HCT116 (cell line): ENCODE results near the gene FAXC. TPM values are rescaled to one million over a fixed set of nuclear protein-coding genes. Genes with fewer than 3 reads are reported as not detected.

ENCODE experiments used
- ATAC-seq: fragments of 200-7000 bp; cut with Tn5 transposase; 2 replicates; pipeline ENCODE4 v1.9.1; 2020; ENCODE audit warnings: mild to moderate bottlenecking, moderate library complexity
- BruUV-seq: library from RNA; stranded (reverse); fragments of 400-500 nt; replicated peaks from 2 replicates; lab custom pipeline; 2021; lab: Mats Ljungman, UMichigan
- CTCF ChIA-PET: fragments of 300-600 bp; sonication (Branson Sonifier 250); formaldehyde crosslinking; loops from one replicate; lab custom pipeline; 2021; ENCODE audit warnings: antibody characterized with exemption; lab: Charles Lee
- POLR2A ChIA-PET: fragments of 300-600, 350-600 bp; sonication (Branson Sonifier 250); formaldehyde crosslinking; loops from one replicate; lab custom pipeline; 2021; ENCODE audit warnings: antibody characterized with exemption; lab: Charles Lee
- RAD21 ChIA-PET, 2 experiments: fragments of 300-600 bp; sonication (Branson Sonifier 250); formaldehyde crosslinking; loops; one replicate each; lab custom pipeline; 2023; ENCODE audit warnings: low total read pairs in 2 of 2; ENCODE audit not compliant: uncharacterized antibody in 2 of 2, unreplicated experiment in 2 of 2, low non-redundant PET in 1 of 2; lab: Charles Lee
- DNase-seq: peaks from one replicate; pipeline ENCODE4 v3.0.0-alpha.2; 2010; ENCODE audit warnings: low read depth, low spot score
- H2AFZ ChIP-seq: fragments of 200-600 bp; shearing (Covaris generic), sonication (generic); 2 replicates; pipeline ENCODE4 v1.6.1; 2017; ENCODE audit warnings: low read depth, mixed run types, mixed read lengths, antibody characterized with exemption, low read length; ENCODE audit not compliant: poor library complexity, severe bottlenecking
- H3K27ac ChIP-seq: 2 replicates; pipeline ENCODE4 v1.5.1; 2012; ENCODE audit warnings: low read depth, low read length
- H3K27me3 ChIP-seq: fragments of 200-600 bp; sonication (generic); 2 replicates; pipeline ENCODE4 v1.6.1; 2016; ENCODE audit warnings: mixed run types, low read length, mixed read lengths; ENCODE audit not compliant: insufficient read depth
- H3K36me3 ChIP-seq, 2 experiments: fragments of 200-500 bp in 1 of 2; fragments of 200-600 bp in 1 of 2; sonication (Bioruptor generic) in 1 of 2; sonication (generic) in 1 of 2; 2 replicates each; pipeline versions ENCODE4 v1.5.1 to v1.6.1; 2014 to 2016; ENCODE audit warnings: low read length in 2 of 2, inconsistent platforms in 1 of 2, mixed read lengths in 1 of 2, mixed run types in 1 of 2; ENCODE audit not compliant: insufficient read depth in 2 of 2, control insufficient read depth in 1 of 2
- H3K4me1 ChIP-seq, 2 experiments: fragments of 200-600 bp in 1 of 2; sonication (generic) in 1 of 2; 2 replicates each; pipeline versions ENCODE4 v1.5.1 to v1.6.1; 2012 to 2017; ENCODE audit warnings: low read length in 2 of 2, inconsistent platforms in 1 of 2, mild to moderate bottlenecking in 1 of 2, mixed read lengths in 1 of 2, mixed run types in 1 of 2, moderate library complexity in 1 of 2; ENCODE audit not compliant: insufficient read depth in 2 of 2, control insufficient read depth in 1 of 2
- H3K4me2 ChIP-seq: fragments of 200-600 bp; sonication (generic); 2 replicates; pipeline ENCODE4 v1.6.1; 2017; ENCODE audit warnings: mixed run types, low read length, mixed read lengths
- H3K4me3 ChIP-seq, 2 experiments: fragments of 200-600 bp in 1 of 2; sonication (generic) in 1 of 2; replicated peaks in 1 of 2; 2 replicates each; pipeline ENCODE4 v1.5.1; 2011 to 2016; ENCODE audit warnings: low read length in 2 of 2, control low read depth in 1 of 2, low read depth in 1 of 2, mild to moderate bottlenecking in 1 of 2, mixed read lengths in 1 of 2, mixed run types in 1 of 2
- H3K79me2 ChIP-seq: fragments of 200-600 bp; sonication (generic); 2 replicates; pipeline ENCODE4 v1.6.1; 2017; ENCODE audit warnings: mild to moderate bottlenecking, mixed run types, low read length, moderate library complexity, mixed read lengths; ENCODE audit not compliant: insufficient read depth
- H3K9ac ChIP-seq: fragments of 200-600 bp; sonication (generic); 2 replicates; pipeline ENCODE4 v1.6.1; 2016; ENCODE audit warnings: low read length, mixed read lengths
- H3K9me2 ChIP-seq: fragments of 200-600 bp; sonication (generic), shearing (Covaris generic); 2 replicates; pipeline ENCODE4 v1.6.1; 2017; ENCODE audit warnings: mixed run types, mild to moderate bottlenecking, moderate library complexity; ENCODE audit not compliant: insufficient read depth
- H3K9me3 ChIP-seq, 2 experiments: fragments of 200-500 bp in 1 of 2; fragments of 200-600 bp in 1 of 2; sonication (Bioruptor generic) in 1 of 2; sonication (generic) in 1 of 2; 2 replicates each; pipeline ENCODE4 v1.6.1; 2014 to 2017; ENCODE audit warnings: low read length in 2 of 2, mixed read lengths in 2 of 2, inconsistent platforms in 1 of 2, low read depth in 1 of 2, mild to moderate bottlenecking in 1 of 2, mixed run types in 1 of 2, moderate library complexity in 1 of 2; ENCODE audit not compliant: control insufficient read depth in 1 of 2, insufficient read depth in 1 of 2
- H4K20me1 ChIP-seq: fragments of 200-600 bp; sonication (generic), shearing (Covaris generic); 2 replicates; pipeline ENCODE4 v1.6.1; 2017; ENCODE audit warnings: mixed run types, mild to moderate bottlenecking, moderate library complexity; ENCODE audit not compliant: insufficient read depth
- CBX3 ChIP-seq: IDR thresholded peaks from 2 replicates; pipeline ENCODE4 v1.6.1; 2012; ENCODE audit warnings: low read depth
- CEBPB ChIP-seq: IDR thresholded peaks from 2 replicates; pipeline ENCODE4 v1.6.1; 2012; ENCODE audit warnings: low read depth
- CTCF ChIP-seq, 3 experiments: fragments of 200-600 bp in 1 of 3; sonication (generic) in 1 of 3; IDR thresholded peaks in 2 of 3; conservative IDR thresholded peaks in 1 of 3; 2 replicates each; pipeline ENCODE4 v1.5.1; 2012 to 2017; ENCODE audit warnings: low read depth in 2 of 3, low read length in 2 of 3, antibody characterized with exemption in 1 of 3, borderline replicate concordance in 1 of 3, control low read depth in 1 of 3, mild to moderate bottlenecking in 1 of 3, mixed read lengths in 1 of 3, mixed run types in 1 of 3, moderate library complexity in 1 of 3; ENCODE audit not compliant: insufficient read depth in 1 of 3
- ELF1 ChIP-seq: IDR thresholded peaks from 2 replicates; pipeline ENCODE4 v1.6.1; 2012; ENCODE audit warnings: low read depth, borderline replicate concordance
- POLR2AphosphoS5 ChIP-seq: IDR thresholded peaks from 2 replicates; pipeline ENCODE4 v1.6.1; 2011; ENCODE audit warnings: mild to moderate bottlenecking, low read depth, low read length, moderate library complexity
- SIN3A ChIP-seq: IDR thresholded peaks from 2 replicates; pipeline ENCODE4 v1.6.1; 2012; ENCODE audit warnings: low read depth
- SP1 ChIP-seq: IDR thresholded peaks from 2 replicates; pipeline ENCODE4 v1.6.1; 2012; ENCODE audit warnings: low read depth
- TCF7L2 ChIP-seq: IDR thresholded peaks from 2 replicates; pipeline ENCODE4 v1.7.0; 2011; ENCODE audit warnings: borderline replicate concordance, inconsistent platforms; ENCODE audit not compliant: insufficient read depth, insufficient read length; ENCODE audit errors: extremely low read depth
- YY1 ChIP-seq: IDR thresholded peaks from 2 replicates; pipeline ENCODE4 v1.6.1; 2011; ENCODE audit warnings: low read length, low read depth, moderate library complexity, mild to moderate bottlenecking; ENCODE audit not compliant: insufficient replicate concordance; ENCODE audit errors: extremely low read depth
- ZBTB33 ChIP-seq: IDR thresholded peaks from 2 replicates; pipeline ENCODE4 v1.6.1; 2011; ENCODE audit warnings: mild to moderate bottlenecking, low read length, moderate library complexity; ENCODE audit not compliant: insufficient replicate concordance; ENCODE audit errors: extremely low read depth
- intact Hi-C: fragments of 100-400 bp; cut with micrococcal nuclease; formaldehyde crosslinking; loops from 2 replicates; pipeline ENCODE4 v1.10.0; 2022
- total RNA-seq: library from RNA; stranded (reverse); gene quantifications from one replicate; pipeline ENCODE4 v1.2.1, GENCODE V29; 2021; ENCODE audit not compliant: unreplicated experiment
- TF ChIP-seq, protein P1 (sequence below): IDR thresholded peaks from 2 replicates; pipeline ENCODE4 v1.6.1; 2012

The FAXC gene
- total RNA-seq, 1 experiment from 2014 or later = 4.7 TPM

GRCh38 chr6:99287523-99287922, 62.0 kb downstream of the FAXC start:
- no peaks in the 10 kb centered on the region for H3K79me2 ChIP-seq
- H3K4me2 ChIP-seq = no peak overlapping the region
- no peak for DNase-seq
- BruUV-seq = no TSS peak
- ChIA-PET CTCF (interaction anchor here (0.8 kb wide), 1 partner anchor 49 kb away, joined by 3 read pairs; no protein-coding TSS in a partner anchor), POLR2A (no interaction called here), RAD21 (no interaction called here)
- H3K27me3 ChIP-seq = no peaks in the 10 kb centered on the region
- H2AFZ ChIP-seq = no peak overlapping the region
- no peaks in the 10 kb centered on the region for H3K4me1 ChIP-seq
- no peak overlapping the region for H3K4me3 ChIP-seq
- no peaks in the 10 kb centered on the region for H3K9me3 ChIP-seq
- H4K20me1 ChIP-seq = no peaks in the 10 kb centered on the region
- H3K9me2 ChIP-seq = no peaks in the 10 kb centered on the region
- no peak overlapping the region for H3K27ac ChIP-seq
- no peaks in the 10 kb centered on the region for H3K36me3 ChIP-seq
- intact Hi-C loops = no loop called here
- no peak overlapping the region for H3K9ac ChIP-seq
- ATAC-seq = no peak
- TF ChIP-seq YY1 (no peak), ZBTB33 (no peak), SIN3A (no peak), CEBPB (no peak), CTCF (IDR thresholded peaks at IDR 0.05 in 2 of 3, conservative IDR thresholded peaks at IDR 0.05 in 1 of 3; ENCODE audit: borderline replicate concordance in 1 of 3, insufficient read depth in 1 of 3, low read depth in 2 of 3, low read length in 2 of 3) (no peak), SP1 (no peak), POLR2AphosphoS5 (no peak), TCF7L2 (no peak), CBX3 (no peak), ELF1 (no peak)
- TF ChIP-seq, protein P1, sequence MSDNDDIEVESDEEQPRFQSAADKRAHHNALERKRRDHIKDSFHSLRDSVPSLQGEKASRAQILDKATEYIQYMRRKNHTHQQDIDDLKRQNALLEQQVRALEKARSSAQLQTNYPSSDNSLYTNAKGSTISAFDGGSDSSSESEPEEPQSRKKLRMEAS = no peak
